Endothelial cell of umbilical vein (primary cell): ENCODE measurements around the gene CARNS1. TPM values are rescaled to one million over a fixed set of nuclear protein-coding genes. Genes with fewer than 3 reads are reported as not detected.

ENCODE experiments used
- BruUV-seq: library from RNA; stranded (reverse); fragments of 400-500 nt; replicated peaks from 2 replicates; lab custom pipeline; 2021; lab: Mats Ljungman, UMichigan
- CTCF ChIA-PET: fragments of 300-600, 350-600 bp; sonication (Branson Sonifier 250); formaldehyde crosslinking; loops from one replicate; lab custom pipeline; 2021; ENCODE audit warnings: antibody characterized with exemption, inconsistent platforms; lab: Charles Lee
- POLR2A ChIA-PET: fragments of 300-600, 350-600 bp; sonication (Branson Sonifier 250); formaldehyde crosslinking; loops from one replicate; lab custom pipeline; 2021; ENCODE audit warnings: antibody characterized with exemption, inconsistent platforms; lab: Charles Lee
- DNase-seq: peaks from one replicate; pipeline ENCODE4 v3.0.0-alpha.2; 2011; ENCODE audit warnings: low read depth, low spot score
- FAIRE-seq: peaks from 2 replicates; lab custom pipeline; 2011; peaks lifted over from hg19 to GRCh38; lab: Jason Lieb, UNC
- H2AFZ ChIP-seq: 2 replicates; pipeline ENCODE4 v1.6.0; 2012; ENCODE audit warnings: low read depth, low read length, control low read depth, inconsistent platforms
- H3K27ac ChIP-seq: 2 replicates; pipeline ENCODE4 v1.5.1; 2011; ENCODE audit warnings: low read depth, mild to moderate bottlenecking, control low read depth, low read length, moderate library complexity; ENCODE audit not compliant: insufficient read depth
- H3K27me3 ChIP-seq, 2 experiments: 2 replicates each; pipeline versions ENCODE4 v1.6.0 to v1.6.1; 2011; ENCODE audit warnings: low read length in 2 of 2, mixed read lengths in 1 of 2; ENCODE audit not compliant: control insufficient read depth in 2 of 2, insufficient read depth in 2 of 2
- H3K36me3 ChIP-seq, 2 experiments: 2 replicates in 1 of 2; 3 replicates in 1 of 2; pipeline ENCODE4 v1.5.1; 2011; ENCODE audit warnings: low read length in 2 of 2, mild to moderate bottlenecking in 1 of 2, moderate library complexity in 1 of 2; ENCODE audit not compliant: control insufficient read depth in 2 of 2, insufficient read depth in 2 of 2; ENCODE audit errors: extremely low read depth in 1 of 2
- H3K4me1 ChIP-seq: 3 replicates; pipeline ENCODE4 v1.5.1; 2011; ENCODE audit warnings: mild to moderate bottlenecking, low read length; ENCODE audit not compliant: control insufficient read depth, insufficient read depth; ENCODE audit errors: extremely low read depth
- H3K4me2 ChIP-seq: 2 replicates; pipeline ENCODE4 v1.6.1; 2011; ENCODE audit warnings: low read length, control low read depth, mixed read lengths; ENCODE audit not compliant: insufficient read depth
- H3K4me3 ChIP-seq, 3 experiments: fragments of 200-600 bp in 1 of 3; sonication (generic), shearing (Covaris generic) in 1 of 3; replicated peaks in 1 of 3; 2 replicates each; pipeline ENCODE4 v1.5.1; 2011 to 2016; ENCODE audit warnings: control low read depth in 3 of 3, low read length in 3 of 3, mild to moderate bottlenecking in 2 of 3, inconsistent platforms in 1 of 3, low read depth in 1 of 3, moderate library complexity in 1 of 3; ENCODE audit not compliant: insufficient read depth in 1 of 3
- H3K79me2 ChIP-seq: 2 replicates; pipeline ENCODE4 v1.6.0; 2012; ENCODE audit warnings: low read length, inconsistent platforms; ENCODE audit not compliant: control insufficient read depth, insufficient read depth
- H3K9ac ChIP-seq: replicated peaks from 2 replicates; pipeline ENCODE3; 2011; ENCODE audit warnings: low read length, control low read depth; ENCODE audit not compliant: insufficient read depth; ENCODE audit errors: extremely low read depth
- H3K9me1 ChIP-seq: replicated peaks from 3 replicates; pipeline ENCODE4 v1.6.0; 2011; ENCODE audit warnings: mild to moderate bottlenecking, low read length; ENCODE audit not compliant: control insufficient read depth, insufficient read depth; ENCODE audit errors: extremely low read depth
- H3K9me3 ChIP-seq: replicated peaks from 2 replicates; pipeline ENCODE4 v1.5.1; 2012; ENCODE audit warnings: low read length, inconsistent platforms; ENCODE audit not compliant: control insufficient read depth, insufficient read depth
- H4K20me1 ChIP-seq: replicated peaks from 2 replicates; pipeline ENCODE3; 2011; ENCODE audit warnings: mild to moderate bottlenecking, low read length; ENCODE audit not compliant: control insufficient read depth, insufficient read depth; ENCODE audit errors: extremely low read depth
- EZH2 ChIP-seq: IDR thresholded peaks from 2 replicates; pipeline ENCODE4 v1.6.1; 2012; ENCODE audit warnings: borderline replicate concordance, low read depth, mild to moderate bottlenecking, moderate library complexity, low read length, inconsistent platforms; ENCODE audit not compliant: severe bottlenecking
- FOS ChIP-seq: IDR thresholded peaks from 2 replicates; pipeline ENCODE4 v1.6.1; 2011; ENCODE audit warnings: mild to moderate bottlenecking, low read length, moderate library complexity, borderline replicate concordance; ENCODE audit not compliant: insufficient read depth
- GATA2 ChIP-seq: IDR thresholded peaks from 2 replicates; pipeline ENCODE4 v1.7.0; 2011; ENCODE audit warnings: low read depth, mild to moderate bottlenecking, moderate library complexity, mixed read lengths, low read length; ENCODE audit not compliant: insufficient read length, insufficient read depth
- JUN ChIP-seq: IDR thresholded peaks from 2 replicates; pipeline ENCODE4 v1.6.1; 2011; ENCODE audit warnings: borderline replicate concordance, low read depth; ENCODE audit not compliant: insufficient read length, insufficient read depth
- MYC ChIP-seq: IDR thresholded peaks from one replicate; pipeline ENCODE4 v1.6.1; 2011; ENCODE audit warnings: mild to moderate bottlenecking, low read depth, low read length
- POLR2A ChIP-seq: IDR thresholded peaks from 2 replicates; pipeline ENCODE4 v1.6.1; 2012; ENCODE audit warnings: low read depth, mild to moderate bottlenecking, control low read depth, low read length
- POLR2AphosphoS5 ChIP-seq: IDR thresholded peaks from 2 replicates; pipeline ENCODE4 v1.6.1; 2012; ENCODE audit warnings: low read depth, mild to moderate bottlenecking, control low read depth, low read length, moderate library complexity; ENCODE audit not compliant: insufficient read depth
- dilution Hi-C: fragments of 300-500 bp; cut with MboI; formaldehyde crosslinking; loops from one replicate; pipeline ENCODE4 v1.15.0; 2019; ENCODE audit warnings: low sequenced_read_pairs; ENCODE audit not compliant: extremely low pct_ligation_motif_present
- intact Hi-C: fragments of 100-400 bp; cut with micrococcal nuclease; formaldehyde crosslinking; loops from one replicate; pipeline ENCODE4 v1.10.0; 2022
- polyA plus RNA-seq, 4 experiments: library from polyadenylated mRNA; depleted of rRNA in 3 of 4; stranded (reverse) in 3 of 4; unstranded in 1 of 4; fragments of >200 nt; gene quantifications; 2 replicates each; pipeline versions ENCODE4 v1.2.1 to v1.2.3, GENCODE V29; 2011 to 2012; ENCODE audit warnings: missing spikeins in 1 of 4
- total RNA-seq: library from RNA; stranded (reverse); gene quantifications from 2 replicates; pipeline ENCODE4 v1.2.3, GENCODE V29; 2021
- TF ChIP-seq, protein P1 (sequence below), 2 donors: IDR thresholded peaks; 1 replicate in 1 of 2; 2 replicates in 1 of 2; pipeline ENCODE4 v1.5.1; 2011; ENCODE audit warnings: low read length in 2 of 2, mild to moderate bottlenecking in 2 of 2, moderate library complexity in 2 of 2, control low read depth in 1 of 2, inconsistent platforms in 1 of 2, low read depth in 1 of 2; ENCODE audit not compliant: insufficient read depth in 1 of 2; ENCODE audit errors: extremely low read depth in 1 of 2
- TF ChIP-seq, protein P2 (sequence below): IDR thresholded peaks from 2 replicates; pipeline ENCODE4 v1.6.1; 2011; ENCODE audit not compliant: insufficient read depth, insufficient read length

The CARNS1 gene
- total and polyA plus RNA-seq, 2 donors (not counting 3 experiments of a cell fraction or from before 2014, with no cell fraction given) = 0.14 to 0.35 TPM

DNA sequence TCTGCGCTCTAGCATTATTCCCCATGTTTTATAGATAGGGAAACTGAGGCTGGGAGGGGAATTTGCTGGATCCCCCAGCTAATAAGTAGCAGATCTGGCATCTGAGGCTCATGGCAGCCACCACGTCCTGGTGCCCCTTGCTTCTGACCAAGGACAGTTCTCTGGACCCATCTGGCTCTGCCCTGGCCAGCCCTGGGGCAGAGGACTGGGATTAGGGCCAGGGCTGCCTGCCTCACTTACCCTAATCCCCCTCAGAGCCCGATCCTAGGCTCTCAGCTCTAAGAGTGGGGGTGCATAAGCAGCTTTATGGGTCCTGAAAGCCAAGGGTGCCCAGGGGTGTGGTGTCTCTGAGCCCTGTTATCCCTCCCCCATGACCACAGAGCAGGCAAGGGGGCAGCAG, 39.6 kb downstream of the CARNS1 start, which contains the start of gene CABP4:
TSS of gene CABP4 (plus strand) at position 301 of the 400 bp plus-strand sequence. CDS start at position 371, 70 bp downstream.
- no peak within 1 kb of the TSS for H3K4me3 ChIP-seq
- H3K36me3 ChIP-seq = no peaks in the 10 kb centered on the region
- dilution Hi-C loops (no loop called here), intact Hi-C loops (no loop called here)
- H2AFZ ChIP-seq = no peak within 1 kb of the TSS
- H3K79me2 ChIP-seq = no peaks in the 10 kb centered on the region
- no peaks in the 10 kb centered on the region for H3K9me3 ChIP-seq
- H3K9me1 ChIP-seq = no peaks in the 10 kb centered on the region
- TF ChIP-seq MYC (no peak), POLR2A (no peak), GATA2 (no peak), JUN (no peak), EZH2 (no peak), FOS (no peak), POLR2AphosphoS5 (no peak)
- TF ChIP-seq, protein P1, sequence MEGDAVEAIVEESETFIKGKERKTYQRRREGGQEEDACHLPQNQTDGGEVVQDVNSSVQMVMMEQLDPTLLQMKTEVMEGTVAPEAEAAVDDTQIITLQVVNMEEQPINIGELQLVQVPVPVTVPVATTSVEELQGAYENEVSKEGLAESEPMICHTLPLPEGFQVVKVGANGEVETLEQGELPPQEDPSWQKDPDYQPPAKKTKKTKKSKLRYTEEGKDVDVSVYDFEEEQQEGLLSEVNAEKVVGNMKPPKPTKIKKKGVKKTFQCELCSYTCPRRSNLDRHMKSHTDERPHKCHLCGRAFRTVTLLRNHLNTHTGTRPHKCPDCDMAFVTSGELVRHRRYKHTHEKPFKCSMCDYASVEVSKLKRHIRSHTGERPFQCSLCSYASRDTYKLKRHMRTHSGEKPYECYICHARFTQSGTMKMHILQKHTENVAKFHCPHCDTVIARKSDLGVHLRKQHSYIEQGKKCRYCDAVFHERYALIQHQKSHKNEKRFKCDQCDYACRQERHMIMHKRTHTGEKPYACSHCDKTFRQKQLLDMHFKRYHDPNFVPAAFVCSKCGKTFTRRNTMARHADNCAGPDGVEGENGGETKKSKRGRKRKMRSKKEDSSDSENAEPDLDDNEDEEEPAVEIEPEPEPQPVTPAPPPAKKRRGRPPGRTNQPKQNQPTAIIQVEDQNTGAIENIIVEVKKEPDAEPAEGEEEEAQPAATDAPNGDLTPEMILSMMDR (IDR thresholded peaks at IDR 0.05; ENCODE audit: extremely low read depth in 1 of 2, insufficient read depth in 1 of 2, low read depth in 1 of 2, low read length in 2 of 2) = no peak
- TF ChIP-seq, protein P2, sequence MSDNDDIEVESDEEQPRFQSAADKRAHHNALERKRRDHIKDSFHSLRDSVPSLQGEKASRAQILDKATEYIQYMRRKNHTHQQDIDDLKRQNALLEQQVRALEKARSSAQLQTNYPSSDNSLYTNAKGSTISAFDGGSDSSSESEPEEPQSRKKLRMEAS = no peak
- BruUV-seq = no TSS peak
- H4K20me1 ChIP-seq = no peaks in the 10 kb centered on the region
- no peaks in the 10 kb centered on the region for H3K27me3 ChIP-seq
- no peak within 1 kb of the TSS for H3K4me2 ChIP-seq
- H3K4me1 ChIP-seq = peaks cover 7% of the 10 kb centered on the region
- FAIRE-seq (no peak), DNase-seq (no peak)
- no peak within 1 kb of the TSS for H3K27ac ChIP-seq
- no peak within 1 kb of the TSS for H3K9ac ChIP-seq
- ChIA-PET CTCF (interaction anchor here (1.0 kb wide), 1 partner anchor 21 kb away, joined by 3 read pairs; no protein-coding TSS in a partner anchor), POLR2A (no interaction called here)
